ENCODE data around the gene TEK.

TEK gene

DNA sequence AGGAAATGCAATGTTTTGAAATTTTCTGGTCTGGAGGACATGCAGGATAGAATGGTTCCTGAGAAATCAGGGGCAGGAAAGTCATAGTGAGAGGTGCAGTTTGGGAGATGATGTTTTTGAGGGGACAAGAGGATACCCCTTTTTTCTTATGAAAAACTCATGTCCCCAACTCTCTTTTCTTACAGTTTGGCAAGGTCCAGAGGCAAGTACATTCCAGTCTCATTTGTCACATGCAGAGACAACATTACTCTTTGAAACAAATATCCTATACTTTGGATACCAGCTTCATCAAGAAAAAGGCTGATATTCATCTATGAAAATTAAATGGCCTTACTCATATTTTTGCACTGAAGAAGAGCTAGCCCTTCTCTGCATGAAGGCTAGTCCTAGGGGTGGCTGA is 139.7 kb downstream of the TEK start:
- no peak for DNase-seq

DNA sequence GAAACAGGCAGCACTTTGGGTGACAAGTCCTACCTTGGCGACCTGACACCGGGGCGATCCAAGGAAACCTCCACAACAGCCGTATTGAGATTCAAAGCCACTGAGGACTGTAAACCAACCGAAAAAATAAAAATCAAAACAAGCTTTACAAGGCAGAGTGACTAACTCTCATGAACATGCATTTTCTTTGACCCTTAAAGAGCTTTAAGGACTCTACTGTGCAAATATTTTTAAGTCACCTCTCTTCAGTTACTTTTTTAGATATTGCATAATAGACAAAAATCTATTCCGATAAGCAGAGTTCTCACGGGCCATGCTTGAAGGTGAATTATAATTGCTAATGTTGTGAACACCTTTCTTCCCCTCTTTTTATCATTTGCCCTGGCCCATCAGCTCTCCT is 149.6 kb downstream of the TEK start:
- no peak for DNase-seq

DNA sequence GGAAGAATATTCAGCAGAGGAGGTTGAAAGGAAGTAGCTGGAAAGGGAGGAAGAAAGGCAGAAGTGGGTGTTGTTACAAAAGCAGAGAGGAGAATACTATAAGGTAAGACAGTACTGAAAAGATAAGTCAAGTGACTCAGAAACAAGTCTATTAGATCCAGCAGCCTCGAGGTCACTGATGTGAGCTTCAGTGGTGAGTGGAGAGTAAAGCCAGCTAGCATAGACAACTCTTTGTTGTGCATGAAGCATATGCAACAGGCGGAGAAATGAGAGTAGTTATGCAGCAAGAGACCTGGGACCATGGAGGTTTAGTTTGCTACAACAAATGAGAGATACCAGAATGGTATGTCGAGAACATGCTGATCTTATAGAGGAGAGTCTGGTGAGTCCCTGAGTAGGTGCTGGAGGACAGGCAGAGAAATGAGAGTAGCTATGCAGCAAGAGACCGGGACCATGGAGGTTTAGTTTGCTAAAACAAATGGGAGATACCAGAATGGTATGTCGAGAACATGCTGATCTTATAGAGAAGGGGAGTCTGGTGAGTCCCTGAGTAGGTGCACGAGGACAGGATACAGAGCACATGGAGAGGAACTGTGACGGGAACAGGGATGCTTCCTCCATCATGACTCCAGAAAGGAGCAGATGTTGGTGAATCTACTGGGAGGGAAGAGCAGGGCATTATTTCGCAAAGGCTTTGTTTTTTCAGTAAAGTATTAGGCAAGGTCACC is 151.9 kb downstream of the TEK start:
- no peak for DNase-seq

DNA sequence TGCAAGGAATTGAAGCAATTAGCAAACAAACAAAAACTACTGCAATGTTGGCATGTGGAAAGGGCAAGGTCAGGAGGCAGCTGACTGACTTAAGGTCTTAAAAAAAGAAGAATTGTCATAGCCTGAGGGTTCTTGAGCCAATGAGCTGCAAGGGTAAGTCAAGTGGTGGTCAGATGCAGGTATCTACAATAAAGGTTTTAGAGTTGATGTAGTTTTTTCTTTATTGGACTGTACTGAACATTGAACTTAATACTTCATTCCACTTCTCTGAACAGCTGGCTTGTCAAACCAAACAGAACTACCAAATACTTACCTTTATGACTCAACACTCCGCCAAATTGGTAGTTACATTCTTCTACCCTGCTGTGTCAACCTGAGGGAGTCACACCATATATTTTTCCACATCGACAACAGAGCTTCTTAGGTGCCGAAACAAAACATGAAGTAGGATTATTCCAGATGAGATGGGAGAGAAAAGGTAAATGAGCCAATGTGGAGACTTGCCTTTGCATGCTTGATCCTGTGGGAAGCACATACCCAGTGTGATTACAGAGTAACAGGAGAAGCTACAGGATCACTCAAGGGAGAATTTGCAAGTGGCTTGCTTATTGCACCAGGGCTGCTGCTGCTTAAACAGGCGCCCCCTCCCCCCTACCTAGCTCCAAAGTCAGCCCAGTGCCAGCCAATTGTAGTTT is 152.6 kb downstream of the TEK start:
- no peak for DNase-seq

DNA sequence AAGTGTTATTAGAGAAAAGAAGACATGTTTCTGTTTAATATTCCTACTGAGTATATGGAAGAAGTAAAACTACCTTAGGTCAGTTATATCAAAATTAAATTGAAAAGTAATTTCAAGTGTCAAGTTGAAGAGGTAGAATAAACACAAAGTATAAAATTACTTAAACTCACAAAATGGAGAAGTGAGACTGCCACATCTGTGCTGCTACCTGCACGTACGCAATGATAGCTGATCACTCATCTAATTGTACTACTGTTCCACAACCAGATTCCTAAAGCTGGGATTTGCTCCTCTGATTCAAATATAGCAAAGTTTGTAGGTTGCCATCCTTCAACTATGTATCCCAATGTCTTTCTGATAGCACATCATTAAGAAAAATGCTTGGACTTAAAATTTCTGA is 163.1 kb downstream of the TEK start:
- DNase-seq = no peak

DNA sequence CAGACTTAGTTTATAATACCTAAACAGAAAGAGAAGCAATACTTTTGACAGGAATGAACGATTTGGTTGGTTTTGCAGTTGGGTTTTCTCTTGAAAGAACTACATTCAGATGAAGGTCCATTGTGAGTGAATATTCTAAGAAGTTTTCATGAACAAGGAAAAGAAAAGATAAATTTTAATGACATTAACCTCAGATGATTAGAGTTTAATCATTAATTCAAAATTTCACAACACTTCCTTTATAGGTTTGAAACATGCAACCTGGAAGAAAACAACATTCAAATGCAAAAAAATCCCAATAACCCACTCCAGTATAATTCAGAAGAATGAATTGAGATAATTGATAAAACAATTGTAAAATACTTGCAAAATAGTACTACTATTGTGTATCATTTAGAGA is 164.2 kb downstream of the TEK start:
- no peak for DNase-seq

DNA sequence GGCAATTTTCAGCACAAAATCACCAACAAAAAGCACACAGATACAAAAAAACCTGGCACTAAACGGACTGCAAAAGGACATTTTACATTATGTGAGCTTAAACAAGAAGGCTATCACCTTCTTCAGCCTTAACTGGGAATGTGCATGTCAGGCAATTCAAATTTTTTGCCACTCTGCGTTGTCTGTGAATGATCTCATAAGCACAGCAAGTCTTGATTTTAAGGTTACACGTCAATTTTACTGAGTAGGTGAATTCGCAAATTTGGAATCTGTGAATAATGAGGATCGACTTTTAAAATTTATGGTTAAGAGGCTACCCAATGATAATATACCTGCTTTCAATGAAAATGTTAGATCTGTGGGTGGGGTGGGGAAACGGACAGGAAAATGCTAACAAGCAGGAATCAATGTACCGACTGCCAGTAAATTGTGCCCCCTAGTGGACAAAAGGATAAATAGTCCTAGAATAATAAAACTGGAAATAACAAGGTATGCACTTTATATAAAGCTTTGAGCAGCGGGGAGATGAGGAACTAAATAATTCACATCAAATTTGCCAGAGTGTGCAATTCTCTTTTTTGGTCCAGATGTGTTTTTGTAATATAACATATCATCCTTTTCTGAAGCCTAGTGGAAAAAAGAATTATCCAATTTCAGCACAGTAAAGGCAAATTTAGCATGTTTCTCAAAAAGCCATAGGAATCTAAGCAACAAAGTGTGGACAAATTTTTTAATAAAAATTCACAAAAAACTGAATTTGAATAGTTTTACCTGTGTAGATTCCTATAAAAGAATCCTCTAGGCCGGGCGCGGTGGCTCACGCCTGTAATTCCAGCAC is 167.4 kb downstream of the TEK start:
- no peak for DNase-seq

DNA sequence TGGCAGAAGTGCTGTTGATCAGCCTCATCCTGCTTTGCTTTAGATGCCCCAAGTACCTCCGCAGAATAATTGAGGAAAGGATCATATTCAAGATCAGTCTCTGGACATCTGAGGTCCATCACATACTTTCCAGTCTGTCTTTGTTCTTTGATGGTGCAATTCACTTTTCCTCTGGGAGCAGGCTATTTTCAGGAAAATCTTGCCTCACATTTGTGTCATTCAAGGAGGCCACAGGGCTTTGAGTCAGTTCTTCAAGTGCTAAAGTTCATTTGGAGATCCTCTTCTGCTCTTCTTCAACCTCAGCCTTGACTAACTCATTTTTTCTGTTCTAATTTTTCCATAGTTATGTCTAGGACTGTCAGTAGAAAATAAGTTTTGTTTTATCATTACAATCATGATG is 169.3 kb downstream of the TEK start:
- no peak for DNase-seq

DNA sequence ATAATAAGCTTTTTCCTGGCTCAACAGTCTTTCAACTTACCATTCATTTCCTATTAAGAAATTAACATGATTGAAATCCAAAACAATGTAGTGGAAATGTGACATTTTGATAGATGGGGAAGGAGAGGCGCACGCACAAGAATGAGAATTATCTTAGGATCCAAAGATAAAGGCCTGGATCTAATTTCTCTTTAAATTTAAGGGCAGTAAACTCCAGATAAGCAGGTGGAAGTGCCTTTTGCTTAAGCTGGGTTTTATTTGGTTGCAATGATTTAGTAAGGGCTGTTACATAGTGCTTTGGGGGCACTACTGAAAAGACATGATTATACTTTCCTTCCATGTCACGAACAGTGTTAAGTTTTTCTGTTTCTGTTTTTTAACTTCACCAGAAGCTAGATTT is 170.6 kb downstream of the TEK start:
- DNase-seq = no peak
